ENCODE data around the gene GYPB.
"Not testable (repeated sequence)": the region's sequence is repeated elsewhere in the genome, so short reads cannot be mapped to it uniquely, and the experiment has no call there.

- not testable (repeated sequence) for TF ChIP-seq EZH2phosphoT487 (IDR thresholded peaks at IDR 0.05; ENCODE audit: borderline replicate concordance); CTCF (conservative IDR thresholded peaks at IDR 0.05; ENCODE audit: low read length)
Measured at GRCh38 chr4:144031875-144032274, 12.7 kb upstream of the GYPB start.
